ENCODE measurements around the gene SURF4.
A peak's percentile ranks its signal among the peaks of the same experiment; 100 is the strongest.

- TF ChIP-seq EZH2 (IDR thresholded peaks at IDR 0.05; ENCODE audit: borderline replicate concordance, low read depth, low read length, severe bottlenecking) (no peak), CTCF (IDR thresholded peaks at IDR 0.05; ENCODE audit: borderline replicate concordance, extremely low read depth, low read length, poor library complexity, severe bottlenecking) (peak; percentile 33)
Observed at GRCh38 chr9:133342570-133342969, 33.3 kb downstream of the SURF4 start.
